Chondrocyte (in vitro differentiated cells): ENCODE results near the gene GPALPP1. TPM values are rescaled to one million over a fixed set of nuclear protein-coding genes. Genes with fewer than 3 reads are reported as not detected.
A peak's percentile ranks its signal among the peaks of the same experiment; 100 is the strongest.

ENCODE experiments used
- DNase-seq: peaks from one replicate; pipeline ENCODE4 v3.0.0; 2021; ENCODE audit warnings: mixed read lengths, low spot score
- H3K27ac Mint-ChIP-seq: one replicate; pipeline ENCODE4 v1.8.0; 2021; ENCODE audit warnings: mild to moderate bottlenecking, moderate library complexity, mixed read lengths; ENCODE audit not compliant: unreplicated experiment
- H3K27me3 Mint-ChIP-seq: 2 replicates; pipeline ENCODE4 v1.8.0; 2021; ENCODE audit warnings: low read depth, mixed read lengths
- H3K36me3 Mint-ChIP-seq: 2 replicates; pipeline ENCODE4 v1.8.0; 2021; ENCODE audit warnings: low read depth, mixed read lengths
- H3K4me1 Mint-ChIP-seq: 2 replicates; pipeline ENCODE4 v1.8.0; 2021; ENCODE audit warnings: low read depth, mild to moderate bottlenecking, mixed read lengths
- H3K4me3 Mint-ChIP-seq: one replicate; pipeline ENCODE4 v1.8.0; 2021; ENCODE audit warnings: mild to moderate bottlenecking, moderate library complexity, mixed read lengths; ENCODE audit not compliant: unreplicated experiment
- H3K9me3 Mint-ChIP-seq: 2 replicates; pipeline ENCODE4 v1.8.0; 2021; ENCODE audit warnings: low read depth, mixed read lengths
- CTCF ChIP-seq: fragments of 200-600 bp; sonication (generic); IDR thresholded peaks from 2 replicates; pipeline ENCODE4 v1.5.0; 2021; ENCODE audit warnings: antibody characterized with exemption, mild to moderate bottlenecking, moderate library complexity
- total RNA-seq: library from RNA; stranded (reverse); gene quantifications from 3 replicates; pipeline ENCODE4 v1.2.1, GENCODE V29; 2021

The GPALPP1 gene
- total RNA-seq, 1 donor from 2014 or later: 21.5 TPM

GRCh38 chr13:44978328-44978727, 11.0 kb upstream of the GPALPP1 start:
- peaks cover 14% of the 10 kb centered on the region for H3K36me3 Mint-ChIP-seq
- no peaks in the 10 kb centered on the region for H3K9me3 Mint-ChIP-seq

GRCh38 chr13:44989941-44990340, 603 bp downstream of the GPALPP1 start:
- peak overlapping the region; percentile 97 for H3K4me3 Mint-ChIP-seq
- no peak for DNase-seq
- peak overlapping the region; percentile 99 for H3K27ac Mint-ChIP-seq
- no peaks in the 10 kb centered on the region for H3K9me3 Mint-ChIP-seq
- no peaks in the 10 kb centered on the region for H3K27me3 Mint-ChIP-seq
- no peak for TF ChIP-seq CTCF
- peaks cover 48% of the 10 kb centered on the region for H3K4me1 Mint-ChIP-seq
- peaks cover 2% of the 10 kb centered on the region for H3K36me3 Mint-ChIP-seq

More at GRCh38 chr13:44978328-44978727, 11.0 kb upstream of the GPALPP1 start:
- peak; percentile 52 for TF ChIP-seq CTCF
- H3K27me3 Mint-ChIP-seq: no peaks in the 10 kb centered on the region
- no peak for DNase-seq
- no peak overlapping the region for H3K27ac Mint-ChIP-seq
- H3K4me3 Mint-ChIP-seq: no peak overlapping the region
- H3K4me1 Mint-ChIP-seq: peaks cover 4% of the 10 kb centered on the region

- Mint-ChIP-seq H3K27ac (no peak overlapping the region), H3K9me3 (no peaks in the 10 kb centered on the region), H3K36me3 (peaks cover 15% of the 10 kb centered on the region), H3K4me3 (no peak overlapping the region), H3K27me3 (no peaks in the 10 kb centered on the region), H3K4me1 (no peaks in the 10 kb centered on the region)
- TF ChIP-seq CTCF: no peak
- no peak for DNase-seq
Measured at GRCh38 chr13:45003417-45003816, 14.1 kb downstream of the GPALPP1 start.

- Mint-ChIP-seq H3K9me3 (no peaks in the 10 kb centered on the region), H3K4me1 (no peaks in the 10 kb centered on the region), H3K36me3 (peaks cover 15% of the 10 kb centered on the region), H3K4me3 (no peak overlapping the region), H3K27ac (no peak overlapping the region), H3K27me3 (no peaks in the 10 kb centered on the region)
- DNase-seq: no peak
- TF ChIP-seq CTCF: no peak
Measured at GRCh38 chr13:45004096-45004495, 14.8 kb downstream of the GPALPP1 start.

GRCh38 chr13:45007225-45007624, 17.9 kb downstream of the GPALPP1 start:
- H3K36me3 Mint-ChIP-seq: peaks cover 21% of the 10 kb centered on the region
- no peak overlapping the region for H3K27ac Mint-ChIP-seq
- no peak overlapping the region for H3K4me3 Mint-ChIP-seq
- no peak for TF ChIP-seq CTCF
- no peaks in the 10 kb centered on the region for H3K9me3 Mint-ChIP-seq
- H3K4me1 Mint-ChIP-seq: no peaks in the 10 kb centered on the region
- DNase-seq: no peak
- H3K27me3 Mint-ChIP-seq: no peaks in the 10 kb centered on the region
